Natural killer cell treated with Interleukin-12 subunit alpha and Interleukin-12 subunit beta and Interleukin-15 and Interleukin-18, amount 100 ng/mL, for 72 hours (primary cell): Measurements from ENCODE around the gene MLLT10. TPM values are rescaled to one million over a fixed set of nuclear protein-coding genes. Genes with fewer than 3 reads are reported as not detected.

ENCODE experiments used
- ATAC-seq, 2 donors: fragments of 150-1000 bp; cut with Tn5 transposase in 1 of 2; sonication (Bioruptor Pico), chemical (Tn5 transposase) in 1 of 2; 2 replicates each; pipeline ENCODE4 v1.10.0; 2021
- DNase-seq: peaks from one replicate; pipeline ENCODE4 v3.0.0; 2022; ENCODE audit warnings: low spot score
- H3K27ac Mint-ChIP-seq, 2 donors: 1 replicate in 1 of 2; 2 replicates in 1 of 2; pipeline ENCODE4 v1.8.0; 2022; ENCODE audit warnings: mixed read lengths in 2 of 2, mild to moderate bottlenecking in 1 of 2, moderate library complexity in 1 of 2
- H3K27me3 Mint-ChIP-seq, 2 donors: 1 replicate in 1 of 2; 2 replicates in 1 of 2; pipeline ENCODE4 v1.8.0; 2022; ENCODE audit warnings: mixed read lengths in 2 of 2
- H3K36me3 Mint-ChIP-seq: one replicate; pipeline ENCODE4 v1.8.0; 2022; ENCODE audit warnings: mixed read lengths
- H3K4me1 Mint-ChIP-seq, 2 donors: 1 replicate in 1 of 2; 2 replicates in 1 of 2; pipeline ENCODE4 v1.8.0; 2022; ENCODE audit warnings: low read depth in 2 of 2, mixed read lengths in 2 of 2, mild to moderate bottlenecking in 1 of 2
- H3K4me3 Mint-ChIP-seq: one replicate; pipeline ENCODE4 v1.8.0; 2022; ENCODE audit warnings: mixed read lengths
- H3K9me3 Mint-ChIP-seq: 2 replicates; pipeline ENCODE4 v1.8.0; 2022; ENCODE audit warnings: mixed read lengths
- total RNA-seq, 2 donors: library from RNA; stranded (reverse); gene quantifications; one replicate each; pipeline ENCODE4 v1.2.3, GENCODE V29; 2022

The MLLT10 gene
- total RNA-seq, 2 donors from 2014 or later, result 31.5 to 71.0 TPM

DNA sequence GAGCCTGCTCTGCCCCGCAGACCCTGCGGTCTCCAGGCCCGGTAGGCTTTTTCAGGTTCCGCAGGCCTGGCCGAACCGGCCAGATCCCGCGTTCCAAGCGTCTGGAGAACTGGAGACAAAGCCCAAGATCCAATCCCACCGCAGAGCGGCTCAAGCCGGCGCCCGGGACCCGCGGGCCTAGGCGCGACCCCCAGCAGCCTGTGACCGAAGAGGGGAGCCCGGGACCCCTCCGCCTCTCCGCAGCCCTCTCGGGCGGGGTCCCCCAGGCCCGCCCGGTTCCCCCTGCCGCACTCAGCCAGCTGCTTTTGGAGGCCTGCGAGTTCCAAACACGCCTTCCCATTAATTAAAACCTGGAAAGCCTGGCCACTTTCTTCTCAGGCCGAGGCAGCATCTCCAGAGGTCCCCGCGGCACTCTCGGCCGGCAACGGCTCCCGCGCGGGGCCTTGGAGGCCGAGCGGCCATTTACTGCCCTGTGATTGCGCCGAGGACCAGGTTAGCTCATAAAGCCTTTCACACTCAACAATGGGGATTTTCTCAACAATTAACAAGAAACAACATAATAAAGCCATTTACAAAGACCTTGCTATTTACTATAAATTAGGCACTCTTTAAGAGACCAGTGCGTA is 25.2 kb upstream of the MLLT10 start:
- H3K9me3 Mint-ChIP-seq, result no peaks in the 10 kb centered on the region
- H3K4me1 Mint-ChIP-seq, result no peaks in the 10 kb centered on the region
- H3K4me3 Mint-ChIP-seq, result no peak overlapping the region
- ATAC-seq (no peak), DNase-seq (no peak)
- H3K27ac Mint-ChIP-seq, result no peak overlapping the region
- no peaks in the 10 kb centered on the region for H3K36me3 Mint-ChIP-seq
- H3K27me3 Mint-ChIP-seq, result peaks cover 44 to 57% of the 10 kb centered on the region in 2 donors

- Mint-ChIP-seq H3K36me3 (no peaks in the 10 kb centered on the region), H3K4me3 (no peak overlapping the region), H3K4me1 (no peaks in the 10 kb centered on the region), H3K27ac (no peak overlapping the region), H3K9me3 (no peaks in the 10 kb centered on the region), H3K27me3 (peaks cover 42 to 59% of the 10 kb centered on the region in 2 donors)
- no peak for ATAC-seq
- DNase-seq, result no peak
Observed at GRCh38 chr10:21509341-21510240, 24.4 kb upstream of the MLLT10 start.

GRCh38 chr10:21510241-21511094 is 23.6 kb upstream of the MLLT10 start:
- ATAC-seq, result no peak
- Mint-ChIP-seq H3K4me3 (no peak overlapping the region), H3K9me3 (no peaks in the 10 kb centered on the region), H3K27ac (no peak overlapping the region), H3K27me3 (peaks cover 47 to 63% of the 10 kb centered on the region in 2 donors), H3K36me3 (no peaks in the 10 kb centered on the region), H3K4me1 (no peaks in the 10 kb centered on the region)
- no peak for DNase-seq

DNA sequence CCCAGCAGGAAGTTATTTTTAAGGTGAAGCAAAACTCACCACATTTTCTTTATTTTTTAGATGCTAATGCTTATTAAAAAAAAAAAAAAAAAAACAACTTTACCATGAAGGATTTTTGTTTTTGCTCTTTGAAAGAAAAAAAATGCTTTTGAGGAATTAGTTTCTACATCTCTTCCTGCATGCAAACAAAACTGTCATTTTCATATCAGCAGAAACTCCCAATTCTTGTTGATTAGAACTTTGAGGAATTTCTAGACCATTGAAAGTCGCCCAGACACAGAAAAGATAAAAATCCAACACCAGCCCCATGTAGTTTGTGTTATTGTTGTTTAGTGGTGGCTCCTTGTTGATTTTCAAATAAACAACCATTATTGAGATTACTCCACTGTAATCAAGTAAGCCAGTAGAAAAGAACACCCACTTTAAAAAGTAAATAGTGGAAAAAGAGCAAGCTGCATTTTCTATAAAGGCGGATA is 22.9 kb upstream of the MLLT10 start:
- Mint-ChIP-seq H3K9me3 (no peaks in the 10 kb centered on the region), H3K36me3 (no peaks in the 10 kb centered on the region), H3K27ac (no peak overlapping the region), H3K4me3 (no peak overlapping the region), H3K27me3 (peaks cover 47 to 65% of the 10 kb centered on the region in 2 donors), H3K4me1 (peaks cover 0 to 5% of the 10 kb centered on the region in 2 donors)
- ATAC-seq (no peak), DNase-seq (no peak)

DNA sequence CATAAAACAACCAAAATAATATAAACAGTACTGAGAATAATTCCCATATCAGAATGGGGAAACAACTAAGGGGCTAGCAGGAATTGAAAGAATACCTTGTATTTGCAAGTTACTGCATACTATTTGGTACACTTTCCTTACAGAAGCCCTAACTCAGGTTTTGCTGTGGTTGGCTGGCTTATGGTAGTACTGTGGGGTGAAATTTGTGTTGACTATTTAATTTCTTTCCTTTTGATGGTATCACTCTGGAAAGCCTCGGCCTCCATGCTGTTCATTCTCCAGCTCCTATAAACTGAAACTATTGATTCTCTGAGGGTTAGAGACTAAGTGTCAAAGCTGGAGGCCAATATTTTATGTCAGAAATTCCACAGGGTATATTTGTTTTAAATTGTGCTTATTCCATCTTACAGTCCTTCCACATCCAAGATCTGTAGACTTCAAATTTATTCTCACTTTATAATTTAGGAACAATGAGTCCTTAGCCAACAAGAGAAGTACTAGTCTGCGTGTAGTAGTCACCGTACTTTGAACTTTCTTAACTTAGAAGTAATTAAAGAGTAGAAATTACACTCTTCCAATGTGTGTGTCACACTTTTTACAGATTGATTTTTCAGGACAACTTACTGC is 22.0 kb upstream of the MLLT10 start:
- ATAC-seq (no peak), DNase-seq (no peak)
- Mint-ChIP-seq H3K36me3 (no peaks in the 10 kb centered on the region), H3K9me3 (no peaks in the 10 kb centered on the region), H3K4me3 (no peak overlapping the region), H3K27me3 (peaks cover 38 to 55% of the 10 kb centered on the region in 2 donors), H3K4me1 (peaks cover 0 to 5% of the 10 kb centered on the region in 2 donors), H3K27ac (no peak overlapping the region)

- H3K27me3 Mint-ChIP-seq, result peaks cover 36 to 53% of the 10 kb centered on the region in 2 donors
- H3K27ac Mint-ChIP-seq, result no peak overlapping the region
- no peak overlapping the region for H3K4me3 Mint-ChIP-seq
- H3K9me3 Mint-ChIP-seq, result no peaks in the 10 kb centered on the region
- no peaks in the 10 kb centered on the region for H3K36me3 Mint-ChIP-seq
- ATAC-seq, result no peak
- H3K4me1 Mint-ChIP-seq, result peaks cover 4 to 10% of the 10 kb centered on the region in 2 donors
- DNase-seq, result no peak
Observed at GRCh38 chr10:21512573-21513404, 21.2 kb upstream of the MLLT10 start.

- H3K27me3 Mint-ChIP-seq, result peaks cover 42 to 58% of the 10 kb centered on the region in 2 donors
- H3K27ac Mint-ChIP-seq, result no peak overlapping the region
- H3K4me1 Mint-ChIP-seq, result peaks cover 10 to 16% of the 10 kb centered on the region in 2 donors
- no peak overlapping the region for H3K4me3 Mint-ChIP-seq
- no peaks in the 10 kb centered on the region for H3K9me3 Mint-ChIP-seq
- no peaks in the 10 kb centered on the region for H3K36me3 Mint-ChIP-seq
- DNase-seq (no peak), ATAC-seq (no peak)
Observed at GRCh38 chr10:21513405-21513788, 20.6 kb upstream of the MLLT10 start.

- no peak overlapping the region for H3K4me3 Mint-ChIP-seq
- ATAC-seq, result no peak
- H3K27me3 Mint-ChIP-seq, result peaks cover 43 to 64% of the 10 kb centered on the region in 2 donors
- H3K27ac Mint-ChIP-seq, result no peak overlapping the region
- peaks cover 16 to 19% of the 10 kb centered on the region in 2 donors for H3K4me1 Mint-ChIP-seq
- no peak for DNase-seq
- no peaks in the 10 kb centered on the region for H3K36me3 Mint-ChIP-seq
- no peaks in the 10 kb centered on the region for H3K9me3 Mint-ChIP-seq
Observed at GRCh38 chr10:21514129-21514817, 19.8 kb upstream of the MLLT10 start.

GRCh38 chr10:21514818-21515351 is 19.1 kb upstream of the MLLT10 start:
- Mint-ChIP-seq H3K27ac (no peak overlapping the region), H3K36me3 (no peaks in the 10 kb centered on the region), H3K4me1 (peaks cover 22% of the 10 kb centered on the region in 2 donors), H3K9me3 (no peaks in the 10 kb centered on the region), H3K4me3 (no peak overlapping the region), H3K27me3 (peaks cover 43 to 69% of the 10 kb centered on the region in 2 donors)
- DNase-seq (no peak), ATAC-seq (no peak)

DNA sequence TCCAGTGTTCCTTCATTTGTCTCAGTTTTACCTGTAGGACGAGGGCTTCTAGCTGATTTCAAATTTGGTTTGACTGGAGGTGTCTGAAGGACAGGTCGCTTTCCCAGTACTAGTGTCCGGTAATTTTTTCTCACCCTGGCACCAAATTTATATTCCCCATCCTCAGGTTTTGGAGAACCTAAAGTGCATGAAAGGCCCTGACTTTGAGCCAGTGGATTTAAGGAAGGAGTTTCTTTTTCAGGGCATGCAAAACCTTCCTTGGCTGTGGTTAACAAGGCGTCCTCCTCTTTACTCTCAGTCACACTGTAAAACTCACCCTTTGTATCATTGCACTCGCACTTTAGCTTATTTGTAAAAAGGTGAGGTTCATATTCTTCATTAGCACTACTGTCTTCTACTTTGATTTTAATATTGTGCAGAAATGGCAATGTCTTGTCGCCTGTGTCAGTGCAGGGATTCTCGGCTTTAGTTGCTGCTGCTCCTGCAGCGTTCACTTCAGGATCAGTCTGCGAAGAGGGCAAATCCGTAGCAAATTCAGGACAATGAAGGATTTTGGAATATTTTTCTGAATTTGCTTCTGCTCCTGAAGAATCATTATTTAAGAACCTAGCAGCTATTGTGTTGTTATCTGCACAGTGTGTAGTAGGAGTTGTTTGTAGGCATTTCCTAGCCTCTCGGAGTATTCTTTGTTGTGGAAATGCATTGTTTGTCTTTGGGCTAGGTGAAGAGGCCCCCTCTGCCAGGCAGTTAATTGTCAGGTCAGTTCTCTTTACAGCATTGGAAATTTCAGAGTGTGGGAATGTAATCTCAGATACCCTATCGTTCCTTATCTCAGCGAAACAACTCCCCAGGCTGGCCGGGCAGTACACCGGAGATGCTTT is 18.4 kb upstream of the MLLT10 start:
- DNase-seq, result no peak
- Mint-ChIP-seq H3K27me3 (peaks cover 49 to 76% of the 10 kb centered on the region in 2 donors), H3K4me1 (peaks cover 28 to 29% of the 10 kb centered on the region in 2 donors), H3K9me3 (no peaks in the 10 kb centered on the region), H3K36me3 (no peaks in the 10 kb centered on the region), H3K4me3 (peak overlapping the region; percentile 47), H3K27ac (no peak overlapping the region)
- no peak for ATAC-seq
